ENCODE measurements around the gene FOXO3.

Gene FOXO3

DNA sequence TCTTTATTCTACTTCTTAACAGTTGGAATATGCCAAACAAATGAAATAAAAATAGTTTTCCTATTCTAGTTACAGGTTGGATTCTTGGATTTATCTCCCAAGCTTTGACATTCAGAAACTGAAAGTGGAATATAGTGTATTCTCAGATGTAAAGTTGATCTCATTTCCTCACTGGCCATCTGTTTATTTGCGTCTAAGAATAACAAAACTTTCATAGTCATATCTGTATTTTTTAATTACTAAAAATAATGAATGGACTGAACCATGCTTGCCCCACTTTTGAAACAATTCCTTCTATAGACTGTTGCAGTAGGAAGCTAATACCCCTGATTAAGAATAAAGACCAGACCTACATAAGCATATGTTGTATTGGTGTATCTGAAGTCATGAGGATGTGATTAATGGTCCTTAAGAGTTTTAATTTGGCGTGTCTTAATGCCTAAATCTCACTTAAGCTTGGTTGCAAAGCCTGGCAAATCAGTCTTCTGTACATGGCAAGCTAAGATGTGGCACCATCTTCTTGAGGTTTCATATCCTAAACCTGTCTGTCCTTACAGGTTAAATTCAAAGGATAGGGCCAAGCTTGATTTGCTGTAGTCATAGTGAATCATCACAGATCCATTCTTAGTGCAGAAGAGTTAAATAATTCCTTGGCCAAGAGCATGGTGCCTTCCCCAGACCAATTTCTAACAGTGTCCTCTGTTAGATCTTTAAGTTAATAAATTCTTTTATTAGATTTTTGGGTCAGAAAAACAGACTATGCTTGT is 58.9 kb downstream of the FOXO3 start:
- DNase-seq (ENCODE audit: low read depth), result no peak
- no peak overlapping the region for H3K4me3 ChIP-seq (ENCODE audit: low read depth, low read length)

GRCh38 chr6:108621117-108621516 is 60.4 kb downstream of the FOXO3 start:
- H3K4me3 ChIP-seq (ENCODE audit: low read depth, low read length), result no peak overlapping the region
- DNase-seq (ENCODE audit: low read depth), result peak; percentile 92

- DNase-seq (ENCODE audit: low read depth), result peak; percentile 98
Observed at GRCh38 chr6:108622641-108623298, 62.1 kb downstream of the FOXO3 start.

DNA sequence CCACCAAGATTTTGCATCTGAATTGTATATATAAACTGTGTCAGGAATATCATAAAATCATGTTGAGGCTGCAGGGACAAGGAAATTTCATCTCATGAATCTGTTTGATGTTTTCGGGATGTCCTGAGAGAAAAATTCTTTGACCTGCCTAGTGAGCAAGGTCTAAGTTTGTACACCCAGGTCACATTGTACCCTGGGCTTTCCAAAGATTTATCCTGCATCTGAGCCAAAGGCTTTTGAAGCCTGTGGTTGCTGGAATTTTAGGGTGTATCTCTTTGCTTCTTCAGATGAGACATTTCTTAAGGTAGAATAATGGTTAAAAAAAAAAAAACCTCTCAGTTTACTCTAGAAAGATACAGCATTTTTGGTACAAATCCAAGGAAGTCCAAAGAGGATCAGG is 63.3 kb downstream of the FOXO3 start:
- no peak for DNase-seq (ENCODE audit: low read depth)
- no peak overlapping the region for H3K4me3 ChIP-seq (ENCODE audit: low read depth, low read length)

More at GRCh38 chr6:108622641-108623298, 62.1 kb downstream of the FOXO3 start:
- no peak overlapping the region for H3K4me3 ChIP-seq (ENCODE audit: low read depth, low read length)

DNA sequence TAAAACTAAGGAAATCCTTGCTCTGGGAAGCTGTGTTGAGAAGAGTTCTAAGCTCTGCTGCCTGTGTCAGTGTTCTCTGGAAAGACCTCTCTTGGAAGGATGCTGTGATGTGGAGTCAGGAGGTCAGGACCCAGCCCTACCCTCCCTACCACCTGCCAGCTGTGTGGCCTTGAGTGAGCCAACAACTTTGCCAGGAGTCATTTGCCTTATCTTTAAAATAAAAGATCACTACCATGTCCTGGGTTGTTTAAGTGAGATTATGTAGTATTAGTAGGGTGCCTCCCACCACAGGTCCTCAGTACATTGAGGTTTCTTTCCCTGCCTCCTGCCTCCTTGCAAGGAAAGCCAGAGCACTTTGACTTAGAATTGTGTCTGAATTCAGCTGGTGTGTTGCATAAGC is 64.9 kb downstream of the FOXO3 start:
- no peak overlapping the region for H3K4me3 ChIP-seq (ENCODE audit: low read depth, low read length)
- no peak for DNase-seq (ENCODE audit: low read depth)

DNA sequence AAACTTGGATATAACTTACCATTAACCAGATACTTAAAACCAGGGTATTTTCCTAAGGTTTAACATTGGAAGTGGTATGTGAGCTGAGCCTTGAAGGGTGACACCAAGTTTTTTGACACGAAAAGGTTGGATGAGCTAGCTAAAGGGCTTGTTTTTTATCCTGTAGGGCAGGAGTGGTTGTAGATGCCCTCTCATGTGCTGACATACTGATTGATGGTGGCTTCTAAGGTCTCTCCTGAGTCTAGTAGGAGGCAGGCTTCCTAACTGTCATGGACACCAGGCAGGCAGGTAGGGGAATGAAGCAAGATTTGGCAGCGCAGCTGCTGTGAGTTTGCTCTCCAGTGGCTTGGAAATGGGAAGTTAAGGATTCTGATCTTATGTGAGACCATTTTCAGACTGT is 66.1 kb downstream of the FOXO3 start:
- no peak overlapping the region for H3K4me3 ChIP-seq (ENCODE audit: low read depth, low read length)
- no peak for DNase-seq (ENCODE audit: low read depth)

DNA sequence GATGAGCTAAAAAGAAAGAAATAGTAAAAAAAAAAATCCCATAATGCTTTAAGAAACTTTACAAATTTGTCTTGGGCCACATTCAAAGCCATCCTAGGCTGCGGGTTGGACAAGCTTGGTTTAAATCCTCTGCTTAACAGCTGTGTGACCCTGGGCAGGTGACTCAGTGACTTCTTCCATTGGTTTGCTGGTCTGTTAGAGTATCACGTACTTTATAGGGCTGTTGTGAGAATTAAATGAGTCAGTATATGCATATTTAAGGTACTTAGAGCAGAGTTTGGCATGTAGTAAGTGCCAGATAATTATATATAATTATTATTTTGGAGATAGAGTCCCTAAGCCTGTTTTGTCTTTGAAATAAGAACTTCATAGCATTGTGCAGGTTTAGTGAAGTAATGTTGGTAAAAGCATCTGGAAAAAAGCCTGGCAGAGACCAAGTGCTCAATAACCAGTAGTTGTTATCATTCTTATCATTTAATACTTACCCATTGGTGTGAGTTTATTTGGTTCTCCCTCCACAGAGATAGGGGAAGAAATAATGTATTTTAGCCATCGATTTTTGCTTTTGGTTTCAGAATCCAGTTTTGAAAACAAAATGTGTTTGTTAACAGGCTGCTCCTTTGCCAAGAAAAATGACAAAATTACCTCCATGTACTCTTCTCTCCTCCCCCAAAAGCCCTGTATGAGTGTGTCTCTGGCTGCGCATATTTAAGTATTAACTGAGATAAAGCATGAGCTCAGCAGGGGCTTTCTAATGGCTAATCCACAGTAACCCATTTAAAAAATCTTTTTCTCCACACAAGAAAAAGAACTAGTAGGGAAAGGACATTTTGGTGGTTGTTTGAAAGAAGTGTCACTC is 67.2 kb downstream of the FOXO3 start:
- DNase-seq (ENCODE audit: low read depth), result no peak
- no peak overlapping the region for H3K4me3 ChIP-seq (ENCODE audit: low read depth, low read length)

DNA sequence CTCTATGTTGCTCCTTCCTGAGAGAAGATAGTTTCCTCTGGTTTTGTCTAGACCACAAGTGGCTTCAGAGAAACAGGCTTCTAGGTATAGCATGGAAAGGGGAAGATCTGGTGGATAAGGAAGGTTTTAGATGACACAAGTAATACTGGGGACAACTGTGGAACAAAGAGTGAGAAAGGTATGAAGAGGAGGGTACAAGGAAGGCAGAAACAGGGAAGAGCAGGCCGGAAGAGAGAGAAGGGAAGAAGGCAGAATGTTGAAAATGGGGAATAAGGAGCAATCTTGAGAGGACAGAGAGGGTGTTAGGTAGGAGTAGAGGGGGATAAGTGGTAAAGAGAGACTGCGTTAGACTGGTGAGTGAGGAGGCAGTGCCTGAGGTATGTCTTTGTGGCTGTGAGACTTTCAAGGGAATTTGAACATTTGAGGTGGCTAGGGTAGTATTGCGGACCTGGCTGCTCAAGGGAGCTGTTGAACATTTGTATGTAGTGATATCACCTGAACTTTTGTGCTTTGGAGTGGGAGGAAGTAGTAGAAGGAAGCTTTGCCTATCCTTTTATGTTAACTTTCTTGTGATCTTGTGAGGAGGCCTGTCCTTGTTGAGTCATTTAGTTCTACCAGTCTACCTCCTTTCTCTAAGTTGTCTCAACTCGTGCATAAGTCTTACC is 69.5 kb downstream of the FOXO3 start:
- DNase-seq (ENCODE audit: low read depth), result no peak
- no peak overlapping the region for H3K4me3 ChIP-seq (ENCODE audit: low read depth, low read length)

DNA sequence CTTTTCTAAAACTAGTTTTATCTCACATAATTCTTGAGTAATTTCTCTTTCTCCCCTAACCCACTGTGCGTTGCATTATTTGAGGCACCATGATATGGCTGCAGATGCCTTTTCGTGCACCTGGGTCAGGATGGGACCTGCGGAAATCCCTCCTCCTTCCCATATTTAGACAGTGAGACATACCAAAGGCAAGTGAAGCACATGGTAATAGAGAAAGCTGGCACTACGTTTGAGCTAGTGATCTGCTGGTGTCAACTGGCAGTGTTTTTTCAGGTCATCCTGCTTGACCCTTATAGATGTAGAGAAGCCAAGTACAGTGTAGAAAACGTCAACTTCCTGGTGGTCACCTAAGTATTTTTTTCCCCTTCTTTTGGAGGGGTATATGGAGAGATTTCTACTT is 71.7 kb downstream of the FOXO3 start:
- H3K4me3 ChIP-seq (ENCODE audit: low read depth, low read length), result no peak overlapping the region
- no peak for DNase-seq (ENCODE audit: low read depth)

GRCh38 chr6:108633436-108633835 is 72.7 kb downstream of the FOXO3 start:
- H3K4me3 ChIP-seq (ENCODE audit: low read depth, low read length), result no peak overlapping the region
- no peak for DNase-seq (ENCODE audit: low read depth)

GRCh38 chr6:108635505-108636226 is 74.9 kb downstream of the FOXO3 start:
- no peak overlapping the region for H3K4me3 ChIP-seq (ENCODE audit: low read depth, low read length)
- no peak for DNase-seq (ENCODE audit: low read depth)

GRCh38 chr6:108637963-108638362 is 77.2 kb downstream of the FOXO3 start:
- no peak overlapping the region for H3K4me3 ChIP-seq (ENCODE audit: low read depth, low read length)

DNA sequence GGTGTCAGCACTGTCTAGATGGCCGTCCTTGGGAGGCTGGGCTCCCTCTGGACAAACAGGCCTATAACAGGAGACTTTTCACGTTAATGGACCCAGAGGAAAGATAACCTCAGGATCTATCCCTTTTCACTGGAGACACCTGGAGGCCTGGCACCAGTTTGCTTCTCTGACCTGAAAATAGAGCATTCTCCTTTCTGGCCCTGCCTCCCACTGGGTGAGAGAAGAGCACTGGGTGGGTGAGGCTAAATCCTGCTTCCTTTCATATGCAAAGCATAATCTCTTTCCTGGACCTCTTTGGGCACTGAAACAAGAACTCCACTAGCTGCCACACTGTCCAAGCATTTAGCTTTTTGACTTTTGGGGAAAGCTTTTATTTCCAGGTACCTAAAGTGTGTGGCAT is 78.3 kb downstream of the FOXO3 start:
- no peak overlapping the region for H3K4me3 ChIP-seq (ENCODE audit: low read depth, low read length)
- no peak for DNase-seq (ENCODE audit: low read depth)

More at GRCh38 chr6:108637963-108638362, 77.2 kb downstream of the FOXO3 start:
- no peak for DNase-seq (ENCODE audit: low read depth)

DNA sequence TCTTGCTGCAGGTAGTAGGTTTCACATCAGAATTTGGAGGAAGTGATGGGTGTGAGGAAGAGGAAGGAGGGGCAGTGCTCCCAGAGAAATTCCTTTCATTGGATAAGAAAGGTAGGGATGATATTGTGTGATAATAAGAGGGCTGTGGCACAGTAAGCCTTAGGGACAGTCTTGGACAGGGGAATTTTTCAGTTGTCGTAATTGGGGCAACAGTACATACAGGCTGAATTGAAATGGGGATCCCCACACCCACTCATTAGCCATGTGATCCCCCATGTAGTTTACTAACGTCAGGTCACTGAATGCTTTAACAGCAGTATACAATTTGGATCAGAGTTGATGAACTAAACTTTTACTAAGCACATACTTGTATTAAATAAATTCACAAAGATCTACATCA is 79.4 kb downstream of the FOXO3 start:
- DNase-seq (ENCODE audit: low read depth), result no peak
- no peak overlapping the region for H3K4me3 ChIP-seq (ENCODE audit: low read depth, low read length)

- H3K4me3 ChIP-seq (ENCODE audit: low read depth, low read length), result no peak overlapping the region
- no peak for DNase-seq (ENCODE audit: low read depth)
Observed at GRCh38 chr6:108643184-108643583, 82.5 kb downstream of the FOXO3 start.

DNA sequence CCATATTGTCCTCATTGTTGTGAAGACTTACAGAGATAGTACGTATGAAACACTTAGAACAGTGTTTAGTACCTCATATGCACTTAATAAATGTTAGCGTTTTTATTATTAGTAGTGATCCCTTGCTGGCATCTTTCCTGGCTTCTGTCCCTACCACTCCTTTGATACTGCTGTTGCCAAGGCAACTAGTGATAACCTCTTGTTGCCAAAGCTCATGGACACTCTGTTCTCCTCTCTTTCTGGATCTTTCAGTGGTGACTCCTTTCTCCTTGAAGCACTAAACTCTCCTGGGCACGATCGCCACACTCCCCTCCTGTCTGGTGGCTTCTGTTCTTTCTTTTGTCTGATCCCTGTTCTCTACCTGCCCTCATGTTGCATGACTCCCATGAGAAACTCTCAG is 83.5 kb downstream of the FOXO3 start:
- H3K4me3 ChIP-seq (ENCODE audit: low read depth, low read length), result no peak overlapping the region
- DNase-seq (ENCODE audit: low read depth), result no peak

DNA sequence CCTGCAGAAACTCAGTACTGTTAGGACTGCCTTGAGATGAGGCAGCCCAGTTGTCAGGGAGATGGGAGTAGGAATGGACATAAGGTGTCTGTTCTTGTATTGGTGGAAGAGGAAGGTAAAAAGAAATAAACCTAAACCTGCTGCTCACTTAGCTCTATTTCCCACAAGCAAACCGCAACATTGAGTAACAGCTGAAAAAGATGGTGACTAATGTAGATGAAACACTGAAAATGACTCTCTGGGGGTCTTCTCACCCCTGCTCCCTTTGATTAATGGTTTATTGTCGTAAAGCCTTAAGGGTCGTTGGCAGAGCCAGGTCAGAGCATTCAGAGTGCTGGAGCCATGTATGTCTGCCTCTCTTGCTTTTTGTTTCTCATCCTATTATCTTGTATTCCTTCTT is 87.5 kb downstream of the FOXO3 start:
- peak; percentile 45 for DNase-seq (ENCODE audit: low read depth)
- no peak overlapping the region for H3K4me3 ChIP-seq (ENCODE audit: low read depth, low read length)

DNA sequence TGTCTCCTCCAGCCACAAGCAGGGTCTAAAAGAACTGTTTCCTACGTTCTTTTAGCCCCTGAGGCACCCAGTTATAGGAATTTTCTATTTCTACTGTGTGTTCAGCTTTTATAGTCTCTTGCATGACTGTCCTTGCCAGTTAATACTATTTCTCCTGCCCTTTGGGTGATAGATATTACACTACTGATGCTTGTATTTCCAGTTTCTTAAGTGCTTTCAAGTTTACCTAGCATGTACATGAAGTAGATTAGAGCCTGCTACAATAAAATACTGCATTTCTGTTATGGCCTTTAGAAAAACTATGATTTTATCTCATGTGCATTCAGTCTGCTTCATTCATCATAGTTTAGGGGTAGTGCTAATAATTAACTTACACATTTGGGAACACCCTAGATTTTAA is 89.6 kb downstream of the FOXO3 start:
- H3K4me3 ChIP-seq (ENCODE audit: low read depth, low read length), result no peak overlapping the region
- no peak for DNase-seq (ENCODE audit: low read depth)

GRCh38 chr6:108650781-108651180 is 90.1 kb downstream of the FOXO3 start:
- H3K4me3 ChIP-seq (ENCODE audit: low read depth, low read length), result no peak overlapping the region
- DNase-seq (ENCODE audit: low read depth), result peak; percentile 56
